ENCODE results near the gene APBA1.

The APBA1 gene

GRCh38 chr9:69396759-69397158 is 275.4 kb downstream of the APBA1 start:
- no peak for DNase-seq

GRCh38 chr9:69395718-69396117 is 276.5 kb downstream of the APBA1 start:
- DNase-seq, result peak in 10 of 14 donors; percentile 8 to 65 (median 43)

- DNase-seq, result no peak
Measured at GRCh38 chr9:69393425-69393824, 278.7 kb downstream of the APBA1 start.

GRCh38 chr9:69392826-69393225 is 279.3 kb downstream of the APBA1 start:
- no peak for DNase-seq

GRCh38 chr9:69391946-69392345 is 280.2 kb downstream of the APBA1 start:
- DNase-seq, result peak in 7 of 14 donors; percentile 6 to 54 (median 24)

GRCh38 chr9:69391487-69391886 is 280.7 kb downstream of the APBA1 start:
- DNase-seq, result no peak

- DNase-seq, result no peak
Measured at GRCh38 chr9:69389437-69389995, 282.7 kb downstream of the APBA1 start.

- DNase-seq, result no peak
Measured at GRCh38 chr9:69388596-69388995, 283.6 kb downstream of the APBA1 start.

GRCh38 chr9:69386651-69387050 is 285.5 kb downstream of the APBA1 start:
- no peak for DNase-seq

- DNase-seq, result no peak
Measured at GRCh38 chr9:69385581-69386033, 286.6 kb downstream of the APBA1 start.

- DNase-seq, result no peak
Measured at GRCh38 chr9:69382135-69382534, 290.0 kb downstream of the APBA1 start.

- DNase-seq, result no peak
Measured at GRCh38 chr9:69380811-69381210, 291.4 kb downstream of the APBA1 start.

GRCh38 chr9:69380301-69380700 is 291.9 kb downstream of the APBA1 start:
- DNase-seq, result no peak

- no peak for DNase-seq
Measured at GRCh38 chr9:69379270-69379982, 292.7 kb downstream of the APBA1 start.

GRCh38 chr9:69377981-69378380 is 294.2 kb downstream of the APBA1 start:
- no peak for DNase-seq

All from C1 segment of cervical spinal cord (tissue), 14 donors.